GOT3 (cell line): Measurements from ENCODE around the gene SLC2A4.
"Not testable (repeated sequence)": the region's sequence is repeated elsewhere in the genome, so short reads cannot be mapped to it uniquely, and the experiment has no call there.

ENCODE experiments used
- DNase-seq: peaks from one replicate; lab custom pipeline; 2025; ENCODE audit warnings: mixed read lengths; lab: John Stamatoyannopoulos, UW

Gene SLC2A4

GRCh38 chr17:7324438-7324779, 42.9 kb downstream of the SLC2A4 start:
- DNase-seq: no peak

GRCh38 chr17:7325031-7325528, 43.6 kb downstream of the SLC2A4 start:
- no peak for DNase-seq

- no peak for DNase-seq
These were observed 44.7 kb downstream of the SLC2A4 start for GRCh38 chr17:7326186-7326585.

- DNase-seq: no peak
These were observed 45.5 kb downstream of the SLC2A4 start for GRCh38 chr17:7327056-7327455.

- no peak for DNase-seq
These were observed 46.0 kb downstream of the SLC2A4 start for GRCh38 chr17:7327501-7327900.

- no peak for DNase-seq
These were observed 46.5 kb downstream of the SLC2A4 start for GRCh38 chr17:7328009-7328408.

GRCh38 chr17:7328840-7329373, 47.4 kb downstream of the SLC2A4 start, which contains the start of gene NEURL4:
Gene NEURL4 (minus strand): TSS chr17:7329335. CDS start chr17:7329312, 23 bp downstream.
- no peak for DNase-seq

- DNase-seq: peak; percentile 88
These were observed 48.0 kb downstream of the SLC2A4 start for GRCh38 chr17:7329374-7329996.

- peak; percentile 64 for DNase-seq
These were observed 48.6 kb downstream of the SLC2A4 start for GRCh38 chr17:7329997-7330637.

- DNase-seq: no peak
These were observed 49.1 kb downstream of the SLC2A4 start for GRCh38 chr17:7330638-7331015.

GRCh38 chr17:7332111-7332510, 50.6 kb downstream of the SLC2A4 start:
- DNase-seq: no peak

- not testable (repeated sequence) for DNase-seq
These were observed 51.1 kb downstream of the SLC2A4 start for GRCh38 chr17:7332600-7333069.

GRCh38 chr17:7334938-7335538, 53.5 kb downstream of the SLC2A4 start:
- no peak for DNase-seq

GRCh38 chr17:7335765-7336164, 54.2 kb downstream of the SLC2A4 start:
- DNase-seq: not testable (repeated sequence)

- no peak for DNase-seq
These were observed 55.0 kb downstream of the SLC2A4 start, which contains the start of gene ACAP1 for GRCh38 chr17:7336240-7337175. Gene ACAP1 (plus strand): TSS chr17:7336529. CDS start chr17:7336735, 206 bp downstream.

- not testable (repeated sequence) for DNase-seq
These were observed 56.1 kb downstream of the SLC2A4 start for GRCh38 chr17:7337600-7337999.
